ENCODE results near the gene CCDC14. TPM values are rescaled to one million over a fixed set of nuclear protein-coding genes. Genes with fewer than 3 reads are reported as not detected.
"Not testable (repeated sequence)": the region's sequence is repeated elsewhere in the genome, so short reads cannot be mapped to it uniquely, and the experiment has no call there.

Gene CCDC14
- total RNA-seq, 2 donors from 2014 or later: 22.9 to 26.5 TPM

GRCh38 chr3:123914829-123915228 is 46.2 kb downstream of the CCDC14 start:
- no peaks in the 10 kb centered on the region for H3K4me1 Mint-ChIP-seq
- H3K36me3 Mint-ChIP-seq (ENCODE audit: low read depth): no peaks in the 10 kb centered on the region
- no peaks in the 10 kb centered on the region for H3K27me3 Mint-ChIP-seq
- H3K9me3 ChIP-seq (ENCODE audit: control insufficient read depth, low read length, poor library complexity, severe bottlenecking): no peaks in the 10 kb centered on the region
- no peak for ATAC-seq
- H3K4me3 Mint-ChIP-seq: no peak overlapping the region
- H3K27ac Mint-ChIP-seq: no peak overlapping the region
- no peak for DNase-seq

DNA sequence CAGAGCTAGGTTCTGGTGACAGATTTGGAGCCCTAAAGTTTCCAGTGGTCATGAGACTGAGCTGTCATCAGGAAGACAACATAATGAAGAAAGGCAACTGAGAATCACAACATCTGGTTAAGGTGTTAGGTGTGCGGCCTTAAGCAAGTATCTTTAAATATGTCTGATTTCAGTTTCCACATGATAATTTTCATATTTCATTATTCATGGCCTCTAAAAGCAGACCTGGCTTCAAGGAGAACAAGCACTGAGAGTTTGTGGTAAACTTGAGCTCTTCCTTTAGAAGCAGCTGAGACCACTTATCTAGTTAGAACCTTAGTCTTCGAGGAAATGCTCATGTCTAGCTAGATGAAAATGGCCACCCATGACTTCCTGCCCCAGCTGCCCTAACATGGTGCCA is 51.2 kb downstream of the CCDC14 start:
- DNase-seq: no peak
- no peaks in the 10 kb centered on the region for H3K9me3 ChIP-seq (ENCODE audit: control insufficient read depth, low read length, poor library complexity, severe bottlenecking)
- Mint-ChIP-seq H3K36me3 (ENCODE audit: low read depth) (no peaks in the 10 kb centered on the region), H3K27me3 (no peaks in the 10 kb centered on the region), H3K4me1 (no peaks in the 10 kb centered on the region), H3K27ac (no peak overlapping the region), H3K4me3 (no peak overlapping the region)
- ATAC-seq: no peak

DNA sequence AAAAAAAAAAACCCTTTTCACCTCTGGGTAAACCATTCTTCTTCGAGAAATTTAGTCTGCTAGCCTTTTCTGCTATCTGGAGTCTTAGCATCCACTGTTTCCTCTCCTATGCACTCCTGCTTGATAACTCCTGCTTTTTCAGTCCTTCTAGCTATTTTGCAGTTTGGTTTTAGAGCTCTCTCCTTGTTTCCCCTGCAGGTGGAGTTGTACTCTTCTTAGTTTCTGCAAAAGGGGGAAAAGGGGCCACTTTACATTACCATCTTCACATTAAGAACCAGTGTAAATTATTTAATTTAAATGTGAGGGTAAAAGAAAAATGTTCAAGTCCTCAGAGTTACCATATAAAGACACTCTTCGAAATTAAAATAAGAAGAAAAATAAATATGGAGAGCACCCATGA is 53.3 kb downstream of the CCDC14 start:
- Mint-ChIP-seq H3K4me1 (no peaks in the 10 kb centered on the region), H3K27ac (no peak overlapping the region), H3K27me3 (peaks cover 7% of the 10 kb centered on the region), H3K36me3 (ENCODE audit: low read depth) (peaks cover 2% of the 10 kb centered on the region), H3K4me3 (no peak overlapping the region)
- DNase-seq (no peak), ATAC-seq (no peak)
- no peaks in the 10 kb centered on the region for H3K9me3 ChIP-seq (ENCODE audit: control insufficient read depth, low read length, poor library complexity, severe bottlenecking)

DNA sequence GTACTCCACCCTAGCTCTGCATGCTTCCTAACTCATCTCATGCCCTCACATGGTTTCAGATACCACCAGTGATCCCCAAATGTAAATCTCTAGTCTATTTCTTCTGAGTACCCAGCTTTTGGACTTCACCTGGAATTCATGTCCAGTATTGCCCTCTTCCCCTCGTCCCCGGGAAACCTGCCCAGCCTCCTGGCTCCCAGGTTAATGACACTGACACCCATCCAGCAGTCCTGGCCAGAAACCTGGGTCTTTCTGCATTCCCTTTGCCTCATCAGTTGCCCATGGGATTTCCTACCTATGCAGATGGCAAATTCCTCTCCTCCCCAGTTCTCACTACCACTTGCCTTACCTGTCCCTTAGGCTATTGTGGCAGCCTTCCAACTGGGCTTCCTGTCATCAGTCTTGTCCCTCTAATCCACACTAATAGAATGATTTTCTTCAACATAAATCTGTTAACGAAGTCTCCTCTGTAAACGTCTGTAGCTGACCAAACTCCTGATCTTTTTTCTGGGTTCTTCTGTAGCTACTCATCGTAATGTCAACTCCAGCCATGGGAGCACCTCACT is 61.6 kb downstream of the CCDC14 start:
- no peak for ATAC-seq
- peaks cover 37% of the 10 kb centered on the region for H3K27me3 Mint-ChIP-seq
- no peak for DNase-seq
- no peak overlapping the region for H3K27ac Mint-ChIP-seq
- H3K36me3 Mint-ChIP-seq (ENCODE audit: low read depth): peaks cover 2% of the 10 kb centered on the region
- H3K9me3 ChIP-seq (ENCODE audit: control insufficient read depth, low read length, poor library complexity, severe bottlenecking): no peaks in the 10 kb centered on the region
- no peaks in the 10 kb centered on the region for H3K4me1 Mint-ChIP-seq
- no peak overlapping the region for H3K4me3 Mint-ChIP-seq

DNA sequence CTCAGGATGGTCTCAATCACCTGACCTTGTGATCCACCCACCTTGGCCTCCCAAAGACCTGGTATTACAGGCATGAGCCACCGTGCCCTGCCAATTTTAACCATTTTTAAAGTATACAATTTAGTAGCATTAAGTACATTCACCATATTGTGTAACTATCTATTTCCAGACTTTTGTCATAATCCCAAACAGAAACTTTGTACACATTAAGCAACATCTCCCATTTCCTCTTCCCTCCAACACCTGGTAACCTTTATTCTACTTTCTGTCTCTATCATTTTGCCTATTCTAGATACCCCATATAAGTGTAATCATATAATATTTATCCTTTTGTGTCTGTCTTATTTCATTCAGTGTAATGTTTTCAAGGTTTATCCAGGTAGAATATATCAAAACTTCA is 68.0 kb downstream of the CCDC14 start:
- Mint-ChIP-seq H3K4me1 (no peaks in the 10 kb centered on the region), H3K27me3 (peaks cover 24% of the 10 kb centered on the region), H3K36me3 (ENCODE audit: low read depth) (peaks cover 2% of the 10 kb centered on the region), H3K4me3 (no peak overlapping the region), H3K27ac (no peak overlapping the region)
- DNase-seq: no peak
- no peak for ATAC-seq
- H3K9me3 ChIP-seq (ENCODE audit: control insufficient read depth, low read length, poor library complexity, severe bottlenecking): no peaks in the 10 kb centered on the region

DNA sequence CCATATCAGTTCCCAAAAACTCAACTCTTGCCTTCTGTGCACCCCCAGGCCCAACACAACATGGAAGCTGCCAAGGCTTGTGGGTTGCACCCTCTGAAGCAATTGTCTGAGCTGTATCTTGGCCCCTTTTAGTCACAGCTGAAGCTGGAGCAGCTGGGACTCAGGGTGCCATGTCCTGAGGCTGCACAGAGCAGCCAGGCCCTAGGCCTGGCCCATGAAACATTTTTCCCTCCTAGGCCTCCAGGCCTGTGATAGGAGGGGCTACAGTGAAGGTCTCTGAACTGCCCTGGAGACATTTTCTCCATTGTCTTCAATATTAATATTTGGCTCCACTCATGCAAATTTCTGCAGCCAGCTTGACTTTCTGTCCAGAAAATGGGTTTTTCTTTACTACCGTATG is 68.8 kb downstream of the CCDC14 start:
- no peak overlapping the region for H3K27ac Mint-ChIP-seq
- no peaks in the 10 kb centered on the region for H3K9me3 ChIP-seq (ENCODE audit: control insufficient read depth, low read length, poor library complexity, severe bottlenecking)
- no peak for DNase-seq
- peaks cover 2% of the 10 kb centered on the region for H3K36me3 Mint-ChIP-seq (ENCODE audit: low read depth)
- no peak for ATAC-seq
- H3K4me1 Mint-ChIP-seq: no peaks in the 10 kb centered on the region
- H3K4me3 Mint-ChIP-seq: no peak overlapping the region
- H3K27me3 Mint-ChIP-seq: peaks cover 22% of the 10 kb centered on the region

DNA sequence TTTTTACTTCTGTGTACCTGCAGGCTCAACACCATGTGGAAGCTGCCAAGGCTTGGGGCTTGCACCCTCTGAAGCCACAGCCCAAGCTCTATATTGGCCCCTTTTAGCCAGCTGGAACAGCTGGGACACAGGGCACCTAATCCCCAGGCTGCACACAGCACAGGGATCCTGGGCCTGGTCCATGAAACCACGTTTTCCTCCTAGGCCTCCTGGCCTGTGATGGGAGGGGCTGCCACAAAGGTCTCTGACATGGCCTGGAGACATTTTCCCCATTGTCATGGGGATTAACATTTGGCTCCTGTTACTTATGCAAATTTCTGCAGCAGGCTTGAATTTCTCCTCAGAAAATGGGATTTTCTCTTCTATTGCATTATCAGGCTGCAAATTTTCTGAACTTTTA is 70.0 kb downstream of the CCDC14 start:
- not testable (repeated sequence) for H3K4me1 Mint-ChIP-seq; ATAC-seq; DNase-seq; H3K27ac Mint-ChIP-seq; H3K9me3 ChIP-seq (ENCODE audit: control insufficient read depth, low read length, poor library complexity, severe bottlenecking); H3K36me3 Mint-ChIP-seq (ENCODE audit: low read depth); H3K4me3 Mint-ChIP-seq
- peaks cover 28% of the 10 kb centered on the region for H3K27me3 Mint-ChIP-seq

- not testable (repeated sequence) for ATAC-seq; H3K27ac Mint-ChIP-seq; H3K4me1 Mint-ChIP-seq; H3K4me3 Mint-ChIP-seq; H3K9me3 ChIP-seq (ENCODE audit: control insufficient read depth, low read length, poor library complexity, severe bottlenecking); H3K36me3 Mint-ChIP-seq (ENCODE audit: low read depth); DNase-seq
- peaks cover 36% of the 10 kb centered on the region for H3K27me3 Mint-ChIP-seq
Measured at GRCh38 chr3:123890162-123890561, 70.9 kb downstream of the CCDC14 start.

- DNase-seq (no peak), ATAC-seq (no peak)
- Mint-ChIP-seq H3K4me1 (peaks cover 9% of the 10 kb centered on the region), H3K27ac (no peak overlapping the region), H3K27me3 (peaks cover 72% of the 10 kb centered on the region), H3K36me3 (ENCODE audit: low read depth) (peaks cover 4% of the 10 kb centered on the region), H3K4me3 (no peak overlapping the region)
- no peaks in the 10 kb centered on the region for H3K9me3 ChIP-seq (ENCODE audit: control insufficient read depth, low read length, poor library complexity, severe bottlenecking)
Measured at GRCh38 chr3:123884993-123885392, 76.0 kb downstream of the CCDC14 start.

- Mint-ChIP-seq H3K4me3 (peak within 1 kb of the TSS; percentile 80), H3K27ac (no peak within 1 kb of the TSS), H3K27me3 (peaks cover 72% of the 10 kb centered on the region), H3K4me1 (peaks cover 9% of the 10 kb centered on the region), H3K36me3 (ENCODE audit: low read depth) (peaks cover 4% of the 10 kb centered on the region)
- ATAC-seq (peak; percentile 67), DNase-seq (peak in 1 of 3 donors; percentile 9)
- no peaks in the 10 kb centered on the region for H3K9me3 ChIP-seq (ENCODE audit: control insufficient read depth, low read length, poor library complexity, severe bottlenecking)
Measured at GRCh38 chr3:123884203-123884831, 76.7 kb downstream of the CCDC14 start, which contains the start of gene MYLK. TSS of gene MYLK (minus strand) at chr3:123884332. CDS start at chr3:123793841, 90,491 bp downstream.

- H3K36me3 Mint-ChIP-seq (ENCODE audit: low read depth): peaks cover 2% of the 10 kb centered on the region
- peaks cover 67% of the 10 kb centered on the region for H3K27me3 Mint-ChIP-seq
- peak overlapping the region; percentile 70 for H3K4me3 Mint-ChIP-seq
- ATAC-seq (no peak), DNase-seq (no peak)
- no peak overlapping the region for H3K27ac Mint-ChIP-seq
- peaks cover 9% of the 10 kb centered on the region for H3K4me1 Mint-ChIP-seq
- no peaks in the 10 kb centered on the region for H3K9me3 ChIP-seq (ENCODE audit: control insufficient read depth, low read length, poor library complexity, severe bottlenecking)
Measured at GRCh38 chr3:123883701-123884202, 77.3 kb downstream of the CCDC14 start.

- peaks cover 2% of the 10 kb centered on the region for H3K36me3 Mint-ChIP-seq (ENCODE audit: low read depth)
- DNase-seq (no peak), ATAC-seq (no peak)
- H3K4me1 Mint-ChIP-seq: peaks cover 9% of the 10 kb centered on the region
- peak overlapping the region; percentile 70 for H3K4me3 Mint-ChIP-seq
- no peak overlapping the region for H3K27ac Mint-ChIP-seq
- H3K9me3 ChIP-seq (ENCODE audit: control insufficient read depth, low read length, poor library complexity, severe bottlenecking): no peaks in the 10 kb centered on the region
- H3K27me3 Mint-ChIP-seq: peaks cover 60% of the 10 kb centered on the region
Measured at GRCh38 chr3:123883111-123883510, 77.9 kb downstream of the CCDC14 start.

- no peak overlapping the region for H3K27ac Mint-ChIP-seq
- peaks cover 66% of the 10 kb centered on the region for H3K27me3 Mint-ChIP-seq
- peaks cover 9% of the 10 kb centered on the region for H3K4me1 Mint-ChIP-seq
- DNase-seq: no peak
- H3K9me3 ChIP-seq (ENCODE audit: control insufficient read depth, low read length, poor library complexity, severe bottlenecking): no peaks in the 10 kb centered on the region
- H3K36me3 Mint-ChIP-seq (ENCODE audit: low read depth): peaks cover 2% of the 10 kb centered on the region
- no peak overlapping the region for H3K4me3 Mint-ChIP-seq
- ATAC-seq: no peak
Measured at GRCh38 chr3:123881771-123882170, 79.3 kb downstream of the CCDC14 start.
